Amygdala (tissue), 56 donors: ENCODE measurements around the gene NHLH2.

Experiments
- DNase-seq, 56 donors: peaks; one replicate each; lab custom pipeline; 2025; lab: John Stamatoyannopoulos, UW

Gene NHLH2

GRCh38 chr1:115809847-115810246 lies 31.1 kb downstream of the NHLH2 start:
- DNase-seq = no peak

GRCh38 chr1:115809076-115809475 lies 31.9 kb downstream of the NHLH2 start:
- no peak for DNase-seq

DNA sequence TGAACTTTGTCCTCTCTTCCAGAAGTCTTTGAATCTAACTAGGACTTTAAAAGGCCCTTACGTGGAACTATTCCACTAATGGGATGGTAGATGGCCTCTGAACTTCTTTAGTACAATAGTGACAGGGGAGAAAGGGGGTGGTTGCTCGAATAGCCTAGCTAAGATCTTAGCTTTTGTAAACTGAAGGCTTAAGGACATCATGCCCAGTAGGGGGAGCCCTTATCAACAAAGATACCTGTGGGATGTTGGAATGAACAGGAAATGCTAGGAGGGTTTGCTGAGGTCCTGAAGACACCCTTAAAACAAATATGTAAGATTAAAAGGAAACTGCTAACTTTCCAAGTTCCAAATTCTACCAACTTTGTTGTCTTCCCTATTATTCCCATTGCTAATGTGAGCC lies 33.2 kb downstream of the NHLH2 start:
- DNase-seq = peak in 22 of 56 donors; percentile 0 to 79 (median 22)

GRCh38 chr1:115805597-115805996 lies 35.3 kb downstream of the NHLH2 start:
- no peak for DNase-seq

DNA sequence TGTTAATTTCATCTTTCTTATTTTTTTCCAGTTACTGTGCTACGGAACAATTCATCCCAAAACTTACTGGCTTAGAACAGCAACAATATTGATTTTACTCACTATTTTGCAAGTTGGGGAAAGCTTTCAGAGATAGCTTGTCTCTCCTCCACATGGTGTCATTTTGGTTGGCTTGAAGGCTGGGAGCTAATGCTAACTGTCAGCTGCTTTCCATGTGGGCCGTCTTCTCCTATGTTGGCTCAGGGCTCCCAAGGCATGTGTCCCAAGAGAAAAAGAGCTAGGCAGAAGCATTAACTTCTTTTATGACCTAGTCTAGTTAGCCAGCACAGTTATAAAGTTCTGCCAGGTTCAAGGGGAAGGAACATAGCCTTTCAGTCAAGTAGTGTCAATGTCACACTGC lies 38.5 kb downstream of the NHLH2 start:
- DNase-seq = no peak

DNA sequence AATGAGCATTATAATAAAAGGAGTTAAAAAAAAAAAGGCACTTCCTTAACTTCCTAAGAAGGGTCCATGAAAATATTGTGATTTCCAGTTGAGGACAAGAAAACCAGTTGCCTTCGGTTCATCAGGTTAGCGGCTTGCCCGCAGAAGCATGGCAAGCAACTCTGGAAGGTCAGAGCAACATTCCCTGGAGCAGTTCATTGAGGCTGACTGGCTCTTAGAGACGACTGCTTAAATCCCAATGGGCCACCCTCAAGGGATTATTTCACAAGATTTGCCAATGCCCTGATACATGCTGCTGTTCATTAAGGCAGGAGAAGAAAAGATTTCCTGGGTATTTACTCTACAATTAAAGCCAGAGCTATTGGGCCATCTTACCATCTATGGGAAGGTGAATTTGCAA lies 43.4 kb downstream of the NHLH2 start:
- DNase-seq = no peak

DNA sequence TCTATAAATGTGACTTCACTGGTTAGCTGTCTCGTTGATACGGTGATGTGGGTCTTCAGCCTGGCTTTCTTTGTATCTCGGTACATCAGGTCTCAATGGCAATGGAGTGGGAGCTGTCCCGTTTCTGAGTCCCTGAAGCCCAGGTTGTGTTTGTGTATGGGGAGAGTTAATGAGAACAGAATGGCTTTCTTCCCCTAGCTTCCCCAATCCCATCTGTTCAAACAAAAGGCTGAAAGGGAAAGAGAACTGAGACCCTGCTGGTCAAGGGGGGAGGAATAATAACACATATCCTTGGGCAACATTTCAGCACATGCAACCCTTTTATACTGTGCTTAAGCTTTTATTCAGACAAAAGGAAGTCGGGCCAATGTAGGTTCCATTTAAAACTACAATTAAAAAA lies 44.0 kb downstream of the NHLH2 start:
- DNase-seq = no peak

- no peak for DNase-seq
Measured at GRCh38 chr1:115796036-115796435, 44.9 kb downstream of the NHLH2 start.

DNA sequence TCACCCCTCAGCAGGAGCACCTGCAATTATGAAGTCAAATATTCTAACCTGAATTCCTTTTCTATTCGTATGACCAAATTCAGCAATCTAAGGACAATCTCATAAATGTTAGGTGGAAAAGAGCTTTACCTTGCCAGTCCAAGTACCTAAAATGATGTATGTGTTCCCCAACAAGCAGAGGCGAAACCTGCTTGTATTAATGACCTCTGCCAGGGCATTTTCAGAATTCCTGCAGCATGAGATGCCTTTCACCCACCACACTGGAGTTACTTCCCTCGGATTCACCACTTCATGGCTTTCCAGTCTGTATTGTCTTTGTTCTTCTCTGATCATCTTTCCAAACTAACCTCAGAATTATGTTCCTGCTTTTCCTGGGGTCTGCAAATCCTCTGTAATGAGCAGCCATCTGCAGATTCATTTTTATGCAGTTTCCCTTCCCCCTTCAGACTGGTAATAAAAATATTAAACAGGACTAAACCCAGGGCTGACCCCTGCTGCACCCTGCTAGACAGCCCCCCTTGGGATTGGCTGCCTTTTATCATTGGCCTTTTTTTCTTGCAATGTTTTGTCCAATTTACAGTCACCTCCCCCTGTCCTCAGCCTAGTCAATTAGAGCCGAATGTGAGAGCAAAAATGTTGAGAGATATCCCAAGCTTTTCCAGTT lies 45.8 kb downstream of the NHLH2 start:
- DNase-seq = no peak

GRCh38 chr1:115793162-115793561 lies 47.8 kb downstream of the NHLH2 start:
- DNase-seq = no peak

GRCh38 chr1:115791816-115792215 lies 49.1 kb downstream of the NHLH2 start:
- no peak for DNase-seq

- DNase-seq = no peak
Measured at GRCh38 chr1:115790846-115791245, 50.1 kb downstream of the NHLH2 start.

DNA sequence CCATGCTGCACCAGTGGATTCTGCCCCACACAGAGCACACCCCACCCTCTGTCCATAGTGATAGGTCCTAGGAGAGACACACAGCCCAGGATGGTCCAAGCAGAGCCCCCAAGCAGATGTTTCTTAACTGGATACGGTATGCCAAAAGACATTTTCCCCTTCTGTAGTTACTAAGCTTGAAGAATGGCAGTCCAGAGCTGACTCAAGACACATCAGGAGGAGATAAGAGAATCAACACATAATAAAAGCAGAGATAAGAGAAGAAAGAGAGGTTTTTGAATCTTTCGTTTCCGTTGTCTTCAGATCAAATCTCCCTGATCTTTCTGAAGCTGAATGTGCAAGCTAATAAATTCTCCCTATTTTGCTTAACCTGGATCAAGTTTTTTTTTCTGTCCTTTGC lies 50.6 kb downstream of the NHLH2 start:
- DNase-seq = no peak
